Naive thymus-derived CD4-positive, alpha-beta T cell (primary cell): Measurements from ENCODE around the gene CNN3. TPM values are rescaled to one million over a fixed set of nuclear protein-coding genes. Genes with fewer than 3 reads are reported as not detected.

Source experiments
- ATAC-seq: fragments of 150-1000 bp; cut with Tn5 transposase; 2 replicates; pipeline ENCODE4 v1.10.0; 2021; ENCODE audit warnings: mild to moderate bottlenecking, moderate library complexity
- CTCF ChIA-PET: fragments of 350-600 bp; sonication (Branson Sonifier 250); formaldehyde crosslinking; loops from one replicate; lab custom pipeline; 2021; ENCODE audit warnings: antibody characterized with exemption; lab: Charles Lee
- POLR2A ChIA-PET: fragments of 350-600 bp; sonication (Branson Sonifier 250); formaldehyde crosslinking; loops from one replicate; lab custom pipeline; 2021; ENCODE audit warnings: antibody characterized with exemption, inconsistent platforms; lab: Charles Lee
- DNase-seq, 9 donors: peaks; one replicate each; pipeline versions ENCODE4 v3.0.0 to v3.0.0-alpha.2; 2020 to 2022; ENCODE audit warnings: mixed read lengths in 1 of 9
- H3K27ac ChIP-seq: one replicate; pipeline ENCODE4 v1.7.0; 2013; ENCODE audit warnings: mild to moderate bottlenecking, low read depth, low read length, moderate library complexity
- H3K27me3 ChIP-seq, 2 donors: one replicate each; pipeline ENCODE4 v1.7.0; 2013; ENCODE audit warnings: low read length in 2 of 2, mild to moderate bottlenecking in 2 of 2, moderate library complexity in 2 of 2; ENCODE audit not compliant: control insufficient read depth in 2 of 2, insufficient read depth in 2 of 2
- H3K36me3 ChIP-seq, 3 experiments: 1 replicate in 2 of 3; 2 replicates in 1 of 3; pipeline ENCODE4 v1.7.0; 2013; ENCODE audit warnings: low read length in 3 of 3, mild to moderate bottlenecking in 3 of 3, moderate library complexity in 1 of 3; ENCODE audit not compliant: insufficient read depth in 3 of 3, control insufficient read depth in 2 of 3
- H3K4me1 ChIP-seq, 2 donors: one replicate each; pipeline ENCODE4 v1.7.0; 2013; ENCODE audit warnings: low read length in 2 of 2, mild to moderate bottlenecking in 2 of 2, moderate library complexity in 1 of 2; ENCODE audit not compliant: control insufficient read depth in 2 of 2, insufficient read depth in 2 of 2
- H3K4me3 ChIP-seq: 2 replicates; pipeline ENCODE4 v1.7.0; 2013; ENCODE audit warnings: mild to moderate bottlenecking, low read length
- H3K9me3 ChIP-seq, 3 experiments: 1 replicate in 2 of 3; 2 replicates in 1 of 3; pipeline ENCODE4 v1.7.0; 2013; ENCODE audit warnings: low read length in 3 of 3; ENCODE audit not compliant: control insufficient read depth in 2 of 3
- H3K27ac Mint-ChIP-seq, 9 donors: one replicate each; pipeline ENCODE4 v1.8.0; 2020 to 2022; ENCODE audit warnings: mixed read lengths in 9 of 9, mild to moderate bottlenecking in 8 of 9, moderate library complexity in 5 of 9, inconsistent platforms in 2 of 9
- H3K27me3 Mint-ChIP-seq, 5 donors: one replicate each; pipeline ENCODE4 v1.8.0; 2021 to 2022; ENCODE audit warnings: mixed read lengths in 5 of 5, mild to moderate bottlenecking in 1 of 5
- H3K36me3 Mint-ChIP-seq, 5 donors: one replicate each; pipeline ENCODE4 v1.8.0; 2020 to 2022; ENCODE audit warnings: mixed read lengths in 5 of 5, mild to moderate bottlenecking in 3 of 5, inconsistent platforms in 1 of 5
- H3K4me1 Mint-ChIP-seq, 7 donors: one replicate each; pipeline ENCODE4 v1.8.0; 2020 to 2022; ENCODE audit warnings: mixed read lengths in 7 of 7, mild to moderate bottlenecking in 3 of 7, inconsistent platforms in 1 of 7
- H3K4me3 Mint-ChIP-seq, 10 donors: one replicate each; pipeline ENCODE4 v1.8.0; 2020 to 2022; ENCODE audit warnings: mild to moderate bottlenecking in 10 of 10, mixed read lengths in 10 of 10, moderate library complexity in 6 of 10, inconsistent platforms in 2 of 10
- H3K9me3 Mint-ChIP-seq, 11 donors: one replicate each; pipeline ENCODE4 v1.8.0; 2020 to 2022; ENCODE audit warnings: mixed read lengths in 11 of 11, mild to moderate bottlenecking in 4 of 11, inconsistent platforms in 1 of 11, moderate library complexity in 1 of 11
- intact Hi-C, 2 donors: fragments of 100-400 bp; cut with micrococcal nuclease; formaldehyde crosslinking; loops; one replicate each; pipeline ENCODE4 v1.15.1; 2023
- polyA plus RNA-seq, 2 donors: library from polyadenylated mRNA; unstranded; fragments of 300-500 nt; fragmentation: Illumina TruSeq; gene quantifications; one replicate each; pipeline ENCODE4 v1.2.3, GENCODE V29; 2021
- total RNA-seq, 6 experiments: library from RNA in 5 of 6; stranded (reverse) in 5 of 6; gene quantifications; 1 replicate in 5 of 6; 2 replicates in 1 of 6; pipeline ENCODE4 v1.2.3 and lab custom pipeline; 2021 to 2026

Gene CNN3
- total and polyA plus RNA-seq, 7 experiments from 2014 or later: 4.4 to 18.2 (median 11.7) TPM

DNA sequence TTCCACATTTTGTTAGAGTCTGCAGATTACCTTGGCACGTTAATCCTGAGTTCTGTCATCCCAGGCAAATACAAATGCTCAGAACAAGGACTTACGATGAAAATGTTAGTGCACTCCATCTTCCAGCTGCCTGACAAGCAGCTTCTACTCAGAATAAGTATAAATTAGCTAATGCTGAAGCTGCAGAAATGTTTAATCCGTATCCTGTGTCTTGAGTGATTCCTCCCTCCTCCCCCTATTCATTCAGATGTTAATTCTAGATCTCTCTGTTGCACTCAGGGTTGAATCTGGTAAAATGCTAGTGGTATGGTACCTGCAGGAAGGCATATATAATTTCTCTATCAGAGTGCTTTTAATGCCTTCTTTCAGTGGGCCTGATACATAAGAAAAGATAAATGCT is 39.8 kb downstream of the CNN3 start:
- Histone ChIP-seq H3K9me3 (no peaks in the 10 kb centered on the region), H3K4me1 (peaks cover 0 to 6% of the 10 kb centered on the region in 2 donors), H3K4me3 (no peak overlapping the region), H3K27me3 (no peaks in the 10 kb centered on the region), H3K36me3 (no peaks in the 10 kb centered on the region), H3K27ac (no peak overlapping the region)
- CTCF ChIA-PET: no interaction called here
- DNase-seq (no peak), ATAC-seq (no peak)
- intact Hi-C loops: no loop called here
- no peak overlapping the region for H3K27ac Mint-ChIP-seq
- peaks cover 0 to 2% (median 0%) of the 10 kb centered on the region in 11 donors for H3K9me3 Mint-ChIP-seq
- H3K27me3 Mint-ChIP-seq: peaks cover 0 to 3% (median 0%) of the 10 kb centered on the region in 5 donors
- peaks cover 6 to 16% (median 16%) of the 10 kb centered on the region in 7 donors for H3K4me1 Mint-ChIP-seq
- peaks cover 0 to 3% (median 0%) of the 10 kb centered on the region in 5 donors for H3K36me3 Mint-ChIP-seq
- H3K4me3 Mint-ChIP-seq: no peak overlapping the region
- POLR2A ChIA-PET: no interaction called here

DNA sequence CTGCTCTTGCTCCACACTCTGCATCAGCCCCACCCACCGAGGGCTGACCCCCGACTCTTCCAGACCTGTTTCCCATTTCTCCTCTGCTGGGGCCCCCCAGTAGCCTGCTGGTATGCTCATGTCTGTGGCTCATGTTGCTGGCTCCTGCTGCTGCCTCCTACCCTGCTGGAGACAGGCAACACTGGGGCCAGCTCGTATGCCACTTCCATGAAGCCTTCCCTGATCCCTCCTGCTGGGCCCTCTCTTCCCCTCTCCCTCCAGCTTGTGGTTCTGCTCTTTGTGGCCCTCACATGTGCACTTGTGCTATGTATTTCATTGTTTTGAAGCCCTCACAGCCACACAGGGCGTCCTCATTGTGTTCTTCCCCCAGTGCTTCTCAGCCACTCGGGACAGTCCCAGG is 40.5 kb downstream of the CNN3 start:
- ChIA-PET POLR2A (no interaction called here), CTCF (no interaction called here)
- Mint-ChIP-seq H3K27ac (no peak overlapping the region), H3K27me3 (peaks cover 0 to 3% (median 0%) of the 10 kb centered on the region in 5 donors), H3K4me3 (no peak overlapping the region), H3K36me3 (peaks cover 0 to 3% (median 0%) of the 10 kb centered on the region in 5 donors), H3K4me1 (peaks cover 6 to 16% (median 16%) of the 10 kb centered on the region in 7 donors), H3K9me3 (peaks cover 0 to 2% (median 0%) of the 10 kb centered on the region in 11 donors)
- Histone ChIP-seq H3K27ac (no peak overlapping the region), H3K27me3 (no peaks in the 10 kb centered on the region), H3K4me3 (no peak overlapping the region), H3K4me1 (peaks cover 0 to 6% of the 10 kb centered on the region in 2 donors), H3K36me3 (no peaks in the 10 kb centered on the region), H3K9me3 (no peaks in the 10 kb centered on the region)
- intact Hi-C loops: no loop called here
- DNase-seq (no peak), ATAC-seq (no peak)

DNA sequence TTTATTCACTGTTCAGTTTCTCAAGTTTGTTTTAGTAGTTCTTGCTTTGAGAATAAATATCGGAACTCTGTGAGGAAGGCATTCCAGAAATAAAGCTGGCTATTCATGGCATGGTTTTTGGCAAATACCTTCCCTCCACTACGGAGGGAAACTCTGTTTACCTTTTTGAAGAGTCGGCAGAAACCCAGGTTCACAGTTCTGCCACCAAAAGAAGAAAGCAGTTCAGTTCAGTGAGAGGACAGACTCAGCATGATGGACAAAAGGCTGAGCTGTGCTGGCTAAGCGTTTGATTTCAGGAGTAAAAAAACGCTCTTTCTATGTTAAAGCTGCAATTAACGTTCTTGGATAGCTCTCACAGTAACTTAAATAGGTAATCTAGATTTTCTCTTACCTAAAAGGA is 42.4 kb downstream of the CNN3 start:
- peak overlapping the region in 1 of 9 donors; percentile 47 for H3K27ac Mint-ChIP-seq
- CTCF ChIA-PET: no interaction called here
- ATAC-seq (no peak), DNase-seq (no peak)
- H3K4me1 ChIP-seq: peaks cover 0 to 6% of the 10 kb centered on the region in 2 donors
- intact Hi-C loops: loop anchor here in 1 of 2 donors (5.0 kb wide), 1 partner anchor 78 kb away; no protein-coding TSS in a partner anchor
- H3K4me3 ChIP-seq: no peak overlapping the region
- POLR2A ChIA-PET: interaction anchor here (0.7 kb wide), 1 partner anchor 349 kb away, joined by 3 read pairs; no protein-coding TSS in a partner anchor
- H3K36me3 ChIP-seq: no peaks in the 10 kb centered on the region
- peaks cover 6 to 16% (median 16%) of the 10 kb centered on the region in 7 donors for H3K4me1 Mint-ChIP-seq
- no peaks in the 10 kb centered on the region for H3K9me3 ChIP-seq
- peaks cover 0 to 3% (median 0%) of the 10 kb centered on the region in 5 donors for H3K27me3 Mint-ChIP-seq
- H3K4me3 Mint-ChIP-seq: no peak overlapping the region
- no peaks in the 10 kb centered on the region for H3K27me3 ChIP-seq
- peaks cover 0 to 2% (median 0%) of the 10 kb centered on the region in 11 donors for H3K9me3 Mint-ChIP-seq
- H3K27ac ChIP-seq: no peak overlapping the region
- peaks cover 0 to 3% (median 0%) of the 10 kb centered on the region in 5 donors for H3K36me3 Mint-ChIP-seq

DNA sequence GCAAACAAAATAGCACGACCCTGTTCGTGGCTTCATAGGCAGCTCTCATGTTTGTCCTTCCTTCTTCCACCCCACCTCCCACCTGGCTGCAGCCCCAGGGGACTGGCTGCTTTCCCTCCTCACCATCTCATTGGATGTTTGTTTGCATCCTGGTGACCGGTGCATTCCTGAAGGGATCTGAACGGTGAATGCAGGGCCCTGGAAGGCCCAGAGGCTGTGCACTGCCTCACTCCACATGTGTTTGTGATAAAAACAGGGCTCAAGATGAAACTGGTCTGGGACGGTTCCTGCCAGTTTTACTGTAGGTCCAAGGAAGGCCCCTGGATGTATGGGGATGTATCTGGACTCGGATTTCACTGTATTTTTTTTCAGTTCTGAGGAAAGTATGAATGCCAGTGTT is 42.8 kb downstream of the CNN3 start:
- peaks cover 0 to 6% of the 10 kb centered on the region in 2 donors for H3K4me1 ChIP-seq
- H3K27me3 ChIP-seq: no peaks in the 10 kb centered on the region
- ChIA-PET POLR2A (interaction anchor here (0.7 kb wide), 1 partner anchor 349 kb away, joined by 3 read pairs; no protein-coding TSS in a partner anchor), CTCF (interaction anchor here (0.7 kb wide), 1 partner anchor 78 kb away, joined by 3 read pairs; no protein-coding TSS in a partner anchor)
- ATAC-seq (no peak), DNase-seq (no peak)
- H3K27ac ChIP-seq: no peak overlapping the region
- no peak overlapping the region for H3K4me3 ChIP-seq
- peaks cover 0 to 2% (median 0%) of the 10 kb centered on the region in 11 donors for H3K9me3 Mint-ChIP-seq
- intact Hi-C loops: loop anchor here in 1 of 2 donors (5.0 kb wide), 1 partner anchor 78 kb away; no protein-coding TSS in a partner anchor
- H3K9me3 ChIP-seq: no peaks in the 10 kb centered on the region
- peaks cover 0 to 1% (median 0%) of the 10 kb centered on the region in 5 donors for H3K27me3 Mint-ChIP-seq
- peaks cover 0 to 3% (median 0%) of the 10 kb centered on the region in 5 donors for H3K36me3 Mint-ChIP-seq
- peak overlapping the region in 8 of 10 donors; percentile 0 to 79 (median 68) for H3K4me3 Mint-ChIP-seq
- H3K36me3 ChIP-seq: no peaks in the 10 kb centered on the region
- H3K4me1 Mint-ChIP-seq: peaks cover 6 to 16% (median 16%) of the 10 kb centered on the region in 7 donors
- H3K27ac Mint-ChIP-seq: peak overlapping the region in 8 of 9 donors; percentile 47 to 93 (median 80)

DNA sequence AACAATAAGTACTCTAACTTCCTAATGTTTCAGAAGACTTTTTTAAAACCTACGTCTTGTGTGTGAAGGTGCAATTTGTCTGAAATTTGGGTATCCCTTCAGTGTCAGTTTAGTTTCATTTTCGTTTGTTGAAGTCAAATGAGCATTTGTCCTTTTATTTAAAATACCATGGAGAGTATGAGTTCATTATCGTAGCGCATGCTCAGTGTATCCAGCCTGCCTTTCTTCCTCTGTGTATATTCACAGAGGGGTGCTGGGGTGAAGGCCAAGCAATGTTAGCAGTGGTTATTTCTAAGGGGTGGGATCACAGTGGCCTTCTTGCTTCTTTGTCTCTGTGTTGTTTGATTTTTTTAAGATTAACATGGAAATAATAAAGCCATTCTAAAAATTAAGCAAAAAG is 43.2 kb downstream of the CNN3 start:
- intact Hi-C loops: loop anchor here (2.0 to 5.0 kb wide), 2 partner anchors 43 to 79 kb away; partner anchors contain the start of gene CNN3 (in 1 of the 2)
- peaks cover 6 to 16% (median 16%) of the 10 kb centered on the region in 7 donors for H3K4me1 Mint-ChIP-seq
- no peaks in the 10 kb centered on the region for H3K27me3 ChIP-seq
- peaks cover 0 to 6% of the 10 kb centered on the region in 2 donors for H3K4me1 ChIP-seq
- H3K27ac ChIP-seq: peak overlapping the region; percentile 10
- CTCF ChIA-PET: interaction anchor here (0.7 to 1.6 kb wide), 2 partner anchors 30 to 78 kb away, joined by 3 to 7 read pairs; no protein-coding TSS in a partner anchor
- H3K9me3 Mint-ChIP-seq: peaks cover 0 to 2% (median 0%) of the 10 kb centered on the region in 11 donors
- H3K4me3 Mint-ChIP-seq: peak overlapping the region; percentile 0 to 79 (median 66)
- H3K36me3 Mint-ChIP-seq: peaks cover 0 to 3% (median 0%) of the 10 kb centered on the region in 5 donors
- POLR2A ChIA-PET: interaction anchor here (0.7 kb wide), 1 partner anchor 350 kb away, joined by 3 read pairs; no protein-coding TSS in a partner anchor
- H3K4me3 ChIP-seq: no peak overlapping the region
- peak overlapping the region; percentile 75 to 93 (median 82) for H3K27ac Mint-ChIP-seq
- peak in 7 of 9 donors; percentile 6 to 50 (median 35) for DNase-seq
- peak; percentile 67 for ATAC-seq
- H3K9me3 ChIP-seq: no peaks in the 10 kb centered on the region
- no peaks in the 10 kb centered on the region for H3K27me3 Mint-ChIP-seq
- H3K36me3 ChIP-seq: no peaks in the 10 kb centered on the region

DNA sequence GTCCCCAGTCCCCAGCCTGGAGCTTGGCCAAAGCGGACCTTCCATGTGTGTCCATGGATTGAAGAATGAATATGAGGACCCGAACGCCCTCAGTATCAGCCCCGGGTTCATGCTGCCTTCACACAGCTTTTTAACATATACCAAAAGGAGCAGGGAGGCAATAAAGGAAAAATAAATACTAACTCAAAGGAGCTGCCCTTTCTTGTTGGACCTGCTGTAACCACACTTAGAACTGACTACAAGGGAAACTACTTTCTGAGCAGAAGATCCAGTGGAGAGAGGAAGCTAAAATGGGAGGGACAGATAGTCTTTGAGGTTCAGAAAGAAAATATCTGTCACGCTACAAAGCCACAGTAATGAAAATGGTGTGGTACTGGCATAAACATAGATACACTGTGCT is 48.6 kb downstream of the CNN3 start:
- CTCF ChIA-PET: no interaction called here
- Histone ChIP-seq H3K4me3 (no peak overlapping the region), H3K4me1 (no peaks in the 10 kb centered on the region), H3K27me3 (no peaks in the 10 kb centered on the region), H3K27ac (no peak overlapping the region), H3K9me3 (no peaks in the 10 kb centered on the region), H3K36me3 (no peaks in the 10 kb centered on the region)
- Mint-ChIP-seq H3K27me3 (peaks cover 0 to 4% (median 0%) of the 10 kb centered on the region in 5 donors), H3K27ac (no peak overlapping the region), H3K36me3 (peaks cover 0 to 3% (median 0%) of the 10 kb centered on the region in 5 donors), H3K9me3 (peaks cover 0 to 4% (median 0%) of the 10 kb centered on the region in 11 donors), H3K4me1 (peaks cover 1 to 24% (median 14%) of the 10 kb centered on the region in 7 donors), H3K4me3 (no peak overlapping the region)
- POLR2A ChIA-PET: no interaction called here
- ATAC-seq (no peak), DNase-seq (no peak)
- intact Hi-C loops: no loop called here
